Myocyte (in vitro differentiated cells): ENCODE data around the gene MED15. TPM values are rescaled to one million over a fixed set of nuclear protein-coding genes. Genes with fewer than 3 reads are reported as not detected.
"Not testable (repeated sequence)": the region's sequence is repeated elsewhere in the genome, so short reads cannot be mapped to it uniquely, and the experiment has no call there.

Experiments used
- DNase-seq: peaks from one replicate; pipeline ENCODE4 v3.0.0-alpha.2; 2012; ENCODE audit warnings: low read depth
- polyA plus RNA-seq: library from polyadenylated mRNA; unstranded; fragments of >200 nt; gene quantifications from one replicate; pipeline ENCODE4 v1.2.1, GENCODE V29; 2012; ENCODE audit warnings: missing spikeins
- total RNA-seq: library from RNA; depleted of rRNA; stranded (reverse); fragments of >200 nt; gene quantifications from 2 replicates; pipeline ENCODE4 v1.2.3, GENCODE V29; 2014

Gene MED15
- 29.7 and 41.7 TPM in 2 replicates for total RNA-seq
- polyA plus RNA-seq = 94.4 TPM

DNA sequence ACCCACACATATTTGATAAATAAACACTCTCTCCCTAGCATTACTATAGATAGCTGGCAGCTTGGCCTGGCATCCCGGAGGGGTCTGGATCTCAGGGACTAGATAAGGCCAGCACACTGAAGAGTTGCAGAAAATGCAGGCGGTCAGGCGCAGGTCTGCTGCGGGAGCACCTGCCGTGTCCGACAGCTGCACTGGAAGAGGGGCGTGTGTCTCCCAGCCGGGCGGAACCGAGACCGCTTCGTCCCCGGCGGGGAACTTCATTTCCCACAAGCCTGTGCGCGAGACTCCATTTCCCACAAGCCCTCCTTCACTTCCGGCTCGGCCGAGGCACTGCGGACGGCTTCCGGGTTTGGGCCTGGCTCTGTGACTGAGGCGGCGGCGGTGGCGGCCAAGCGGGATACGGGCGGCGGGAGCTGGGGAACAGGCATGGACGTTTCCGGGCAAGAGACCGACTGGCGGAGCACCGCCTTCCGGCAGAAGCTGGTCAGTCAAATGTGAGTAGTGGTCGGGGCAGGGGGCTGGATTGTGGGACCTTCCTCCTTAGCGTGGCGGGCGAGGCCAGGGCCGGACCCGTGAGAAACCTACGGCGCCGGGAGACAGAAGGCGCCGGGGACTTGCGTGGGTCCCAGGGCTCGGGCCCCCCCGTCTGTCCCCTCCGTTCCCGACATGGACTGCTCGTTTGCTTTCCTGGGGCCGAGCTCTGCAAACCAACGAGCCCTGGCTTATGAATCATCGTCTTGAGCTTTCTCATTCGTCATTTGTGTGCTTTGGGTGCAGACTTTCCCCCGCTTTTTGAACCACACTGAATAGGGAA lies at the start of gene MED15:
MED15 (plus strand) TSS at position 358 of the 814 bp plus-strand sequence; CDS start at position 427, 69 bp downstream.
- peak; percentile 96 for DNase-seq

DNA sequence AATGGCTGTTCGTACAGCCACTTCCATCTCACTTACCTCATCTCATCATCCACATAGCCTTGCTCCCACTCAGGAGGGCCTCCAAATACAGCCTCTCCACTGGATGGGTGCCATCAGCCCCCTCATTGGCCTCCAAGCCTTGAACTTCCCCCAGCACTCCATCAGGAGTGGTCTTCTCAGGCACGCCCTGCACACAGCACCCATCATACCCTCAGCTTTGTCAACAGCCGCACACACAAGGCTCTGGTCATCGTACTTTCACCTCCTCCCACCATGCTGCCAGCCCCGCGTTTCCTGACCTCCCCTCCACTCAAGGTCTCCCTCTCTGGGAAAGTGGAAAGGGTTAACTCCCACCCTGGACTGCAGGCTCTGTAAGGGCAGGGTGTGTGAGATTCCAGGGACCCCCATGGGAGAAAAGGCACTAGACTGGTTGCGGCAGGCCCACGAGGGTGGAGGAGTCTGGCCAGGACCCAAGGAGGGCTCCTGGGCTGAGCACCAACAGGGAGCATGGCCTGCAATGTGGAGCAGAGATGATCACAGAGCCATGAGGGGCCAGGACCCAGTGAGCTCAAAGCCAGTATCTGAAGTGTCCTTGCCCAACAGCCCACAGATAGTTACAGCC lies 48.8 kb upstream of the MED15 start:
- no peak for DNase-seq

- no peak for DNase-seq
Observed at GRCh38 chr22:20459152-20459542, 48.3 kb upstream of the MED15 start.

DNA sequence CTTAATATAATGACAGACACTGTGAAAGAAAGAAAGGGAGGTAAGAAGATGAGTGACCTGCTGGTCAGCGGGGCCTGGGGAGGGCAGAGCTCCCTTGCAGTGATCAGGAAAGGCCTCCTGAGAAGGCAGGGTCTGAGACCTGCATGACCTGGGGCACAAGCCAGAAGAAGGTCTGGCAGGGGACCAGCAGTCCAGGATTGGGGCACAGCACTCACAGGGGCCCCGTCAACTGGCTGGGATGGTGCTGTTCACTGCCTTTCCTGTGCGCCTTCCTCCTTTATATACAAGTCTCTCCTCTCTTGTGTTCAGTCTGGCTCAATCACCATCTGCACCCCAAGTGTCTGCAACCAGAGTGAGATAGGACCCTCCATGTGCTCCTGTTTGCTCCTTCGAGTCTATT lies 47.5 kb upstream of the MED15 start:
- DNase-seq = no peak

- peak; percentile 62 for DNase-seq
Observed at GRCh38 chr22:20463324-20464095, 43.9 kb upstream of the MED15 start.

DNA sequence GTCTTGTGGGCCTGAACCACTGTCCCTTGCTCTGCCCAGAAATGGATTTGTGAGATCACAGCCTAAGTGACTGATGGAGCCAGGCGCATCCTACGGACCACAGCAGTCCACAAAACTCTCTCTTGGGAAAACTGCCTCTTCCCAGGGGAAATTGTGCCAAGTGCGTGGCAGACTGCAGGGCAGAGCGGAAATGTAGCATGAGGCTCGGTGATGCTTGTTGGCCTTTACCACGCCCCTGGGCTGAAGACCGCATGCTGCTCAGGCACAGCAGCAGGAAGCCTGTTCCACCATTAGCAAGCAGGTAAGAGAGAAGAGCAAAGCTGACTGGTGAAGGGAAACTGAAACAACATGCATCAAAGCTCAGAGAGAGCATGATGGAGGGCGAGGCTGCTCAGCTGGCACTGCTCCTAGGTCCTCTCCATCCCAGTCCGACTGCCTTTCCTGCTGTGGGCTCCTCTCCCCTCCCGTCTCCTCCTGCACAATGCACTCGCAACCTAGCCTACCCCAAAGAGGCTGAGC lies 43.3 kb upstream of the MED15 start:
- peak; percentile 6 for DNase-seq

DNA sequence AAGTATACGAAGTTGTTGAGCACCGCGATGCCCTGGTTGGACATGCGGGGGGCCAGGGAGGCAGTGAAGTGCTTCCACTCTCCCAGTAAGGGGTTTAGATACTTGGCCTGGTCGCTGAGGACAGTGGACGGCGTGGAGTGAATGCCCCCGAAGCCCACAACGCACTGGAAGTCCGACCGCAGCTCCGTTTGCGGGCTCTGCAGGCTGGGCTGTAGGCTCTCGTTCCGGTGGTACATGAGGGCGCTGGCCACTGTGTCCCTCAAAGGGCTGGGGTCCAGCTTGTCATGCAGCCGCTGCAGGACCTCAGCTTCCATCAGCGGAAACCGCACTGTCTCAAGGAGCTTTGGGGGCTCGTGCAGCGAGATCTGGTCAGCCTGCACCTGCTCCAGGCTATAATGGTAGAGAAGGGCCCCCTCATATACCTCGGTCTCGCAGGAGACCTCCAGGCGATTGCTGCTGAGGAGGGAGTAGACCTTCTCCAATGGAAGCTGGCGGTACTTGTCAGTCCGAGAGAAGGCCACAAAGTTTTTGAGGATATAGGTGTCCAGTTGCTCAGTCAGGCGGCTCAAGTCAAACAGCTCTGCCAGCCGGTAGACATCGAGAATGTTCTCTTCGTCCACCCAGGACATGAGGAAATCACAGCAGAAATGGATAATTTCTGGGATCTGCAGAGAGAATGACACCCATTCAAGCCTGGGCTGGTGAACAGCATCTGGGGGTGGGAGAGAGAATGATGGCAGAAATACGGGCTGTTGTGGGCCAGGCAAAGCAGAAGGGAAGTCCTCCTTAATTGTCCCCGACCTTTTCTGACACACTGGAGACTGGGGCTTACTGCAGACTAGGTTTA lies 42.3 kb upstream of the MED15 start:
- DNase-seq = no peak

- no peak for DNase-seq
Observed at GRCh38 chr22:20465759-20466077, 41.7 kb upstream of the MED15 start.

DNA sequence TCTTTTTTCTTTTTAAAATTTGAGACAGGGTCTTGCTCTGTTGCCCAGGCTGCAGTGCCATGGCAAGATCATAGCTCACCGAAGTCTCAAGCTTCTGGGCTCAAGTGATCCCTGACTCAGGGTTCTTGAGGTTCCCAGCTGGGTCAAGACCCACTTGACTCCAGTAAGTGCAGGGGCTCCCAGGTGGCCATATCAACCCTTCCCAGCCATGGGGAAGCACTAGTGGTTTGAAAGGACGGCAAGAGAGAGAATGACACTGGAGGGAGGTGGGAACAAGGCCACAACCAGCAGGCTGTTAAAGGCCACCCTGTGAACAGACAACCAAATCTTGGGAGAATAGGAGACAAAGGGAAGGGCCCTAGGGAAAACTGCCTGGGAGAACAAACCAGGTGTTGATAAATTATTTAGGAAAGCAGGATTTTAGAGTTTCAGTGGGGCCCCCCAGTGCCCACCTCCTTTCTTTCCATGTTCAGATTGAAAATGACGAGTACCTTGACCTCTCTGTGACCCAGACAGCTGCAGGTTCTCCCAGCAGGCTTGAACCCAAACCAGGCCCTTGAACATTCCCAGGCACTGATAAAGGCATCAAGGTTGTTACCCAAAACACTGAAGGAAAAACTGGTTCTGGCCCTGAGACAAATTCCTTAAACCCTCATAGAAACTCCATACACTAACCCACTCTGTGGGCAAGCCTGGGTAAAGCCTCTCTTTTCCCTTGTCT lies 40.6 kb upstream of the MED15 start:
- DNase-seq = no peak

GRCh38 chr22:20469110-20469868 lies 38.1 kb upstream of the MED15 start:
- DNase-seq = peak; percentile 30

- not testable (repeated sequence) for DNase-seq
Observed at GRCh38 chr22:20470525-20470924, 36.9 kb upstream of the MED15 start.

DNA sequence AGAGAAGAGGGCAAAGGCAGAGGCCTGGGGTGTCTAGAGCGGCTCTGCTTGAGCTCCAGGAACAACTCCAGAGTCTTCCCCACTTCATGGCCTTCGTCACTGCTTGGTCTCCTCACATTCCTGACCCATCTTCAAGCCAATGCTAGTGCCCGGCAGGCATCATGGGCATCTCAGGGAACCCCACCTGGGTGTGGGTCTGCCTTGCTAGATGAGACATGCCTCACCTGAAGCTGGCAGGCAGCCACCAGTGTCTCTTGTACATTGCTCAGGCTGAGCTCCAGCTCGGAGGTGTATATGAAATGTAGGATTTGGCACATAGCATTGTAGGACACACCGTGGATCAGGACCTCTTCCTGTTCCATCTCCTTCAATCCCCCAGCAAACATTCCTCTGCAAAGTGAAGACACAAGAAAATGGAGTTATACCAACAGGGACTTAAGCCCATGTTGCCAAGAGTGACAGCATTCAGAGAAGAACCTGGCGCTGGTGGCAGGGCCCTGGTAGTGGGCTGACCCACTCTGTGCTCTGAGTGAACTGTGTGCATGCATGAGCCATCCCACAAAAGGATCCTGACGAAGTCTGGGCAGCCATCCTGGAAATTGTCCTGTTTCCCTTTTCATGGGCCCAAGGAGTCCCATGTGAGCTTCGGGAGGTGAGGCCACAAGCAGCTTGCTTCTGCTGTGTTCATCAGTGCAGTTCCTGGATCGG lies 36.1 kb upstream of the MED15 start:
- DNase-seq = no peak

- DNase-seq = no peak
Observed at GRCh38 chr22:20472629-20473442, 34.6 kb upstream of the MED15 start.

- no peak for DNase-seq
Observed at GRCh38 chr22:20475115-20475436, 32.3 kb upstream of the MED15 start.

GRCh38 chr22:20475569-20475968 lies 31.8 kb upstream of the MED15 start:
- DNase-seq = not testable (repeated sequence)

GRCh38 chr22:20478059-20478458 lies 29.4 kb upstream of the MED15 start:
- DNase-seq = not testable (repeated sequence)

DNA sequence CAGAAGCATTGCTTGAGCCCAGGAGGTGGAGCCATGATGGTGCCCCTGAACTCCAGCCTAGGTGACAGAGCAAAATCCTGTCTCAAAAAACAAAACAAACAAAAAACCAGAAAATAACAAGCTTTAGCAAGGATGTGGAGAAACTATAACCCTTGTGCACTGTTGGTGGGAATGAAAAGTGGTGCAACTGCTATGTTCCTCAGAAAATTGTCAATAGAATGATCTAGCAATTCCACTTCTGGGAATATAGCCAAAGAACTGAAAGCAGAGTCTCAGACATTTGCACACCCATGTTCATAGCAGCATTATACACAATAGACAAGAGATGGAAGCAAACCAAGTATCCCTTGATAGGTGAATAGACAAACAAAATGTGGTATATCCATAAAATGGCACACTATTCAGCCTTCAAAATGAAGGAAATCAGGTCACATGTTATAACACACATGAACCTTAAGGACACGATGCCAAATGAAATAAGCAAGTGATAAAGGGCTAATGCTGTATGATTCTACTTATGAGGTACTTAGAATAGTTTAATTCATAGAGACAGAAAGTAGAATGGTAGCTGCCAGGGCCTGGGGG lies 27.7 kb upstream of the MED15 start:
- DNase-seq = no peak

GRCh38 chr22:20483143-20483506 lies 24.3 kb upstream of the MED15 start:
- not testable (repeated sequence) for DNase-seq
